ENCODE measurements around the gene SAP30L.

Gene SAP30L

DNA sequence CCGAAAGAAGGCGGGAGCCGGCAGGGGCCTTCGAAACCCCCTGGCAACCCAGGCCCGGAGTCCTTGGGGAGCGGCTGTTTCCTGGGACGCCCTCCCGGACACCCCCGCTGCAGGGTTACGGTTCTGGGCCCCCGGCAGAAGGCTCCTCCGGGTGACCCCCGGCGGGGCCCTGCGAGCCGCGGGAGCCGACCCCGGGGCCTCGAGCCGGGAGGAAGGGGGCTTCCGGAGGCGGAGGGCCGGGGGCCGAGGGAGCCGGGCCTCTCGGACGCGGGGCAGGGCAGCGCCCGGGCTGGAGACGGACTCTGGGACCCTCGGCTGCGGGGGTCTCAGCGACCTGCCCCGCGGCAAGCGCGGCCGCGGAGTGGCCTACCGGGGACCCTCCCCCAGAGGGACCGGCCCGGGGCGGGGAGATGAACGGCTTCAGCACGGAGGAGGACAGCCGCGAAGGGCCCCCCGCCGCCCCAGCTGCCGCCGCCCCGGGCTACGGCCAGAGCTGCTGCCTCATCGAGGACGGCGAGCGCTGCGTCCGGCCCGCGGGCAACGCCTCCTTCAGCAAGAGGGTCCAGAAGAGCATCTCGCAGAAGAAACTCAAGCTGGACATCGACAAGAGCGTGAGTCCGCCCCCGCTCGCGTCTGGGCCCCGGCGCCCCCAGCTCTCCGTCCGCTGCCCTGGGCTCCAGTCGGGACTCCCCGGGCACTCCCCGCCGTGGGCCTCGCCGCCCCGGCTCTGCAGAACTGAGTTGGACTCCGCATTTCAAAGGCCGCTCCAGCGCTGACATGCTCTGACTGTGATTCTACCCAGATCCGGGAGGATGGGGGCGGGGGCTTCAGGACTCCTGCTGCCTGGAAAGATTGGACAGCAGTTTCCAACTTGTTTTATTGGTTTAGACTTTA lies 645 bp downstream of the SAP30L start:
- no peak for DNase-seq (ENCODE audit: low read depth, low spot score)
- ChIA-PET CTCF (interaction anchor here (1.0 to 5.7 kb wide), 4 partner anchors 21 to 374 kb away, joined by 3 to 44 read pairs (median 6); no protein-coding TSS in a partner anchor), POLR2A (interaction anchor here (1.0 kb wide), 1 partner anchor 78 kb away, joined by 3 read pairs; no protein-coding TSS in a partner anchor)
- H3K4me3 ChIP-seq (ENCODE audit: low read depth, low read length), result peak overlapping the region; percentile 69
- TF ChIP-seq, protein P1, sequence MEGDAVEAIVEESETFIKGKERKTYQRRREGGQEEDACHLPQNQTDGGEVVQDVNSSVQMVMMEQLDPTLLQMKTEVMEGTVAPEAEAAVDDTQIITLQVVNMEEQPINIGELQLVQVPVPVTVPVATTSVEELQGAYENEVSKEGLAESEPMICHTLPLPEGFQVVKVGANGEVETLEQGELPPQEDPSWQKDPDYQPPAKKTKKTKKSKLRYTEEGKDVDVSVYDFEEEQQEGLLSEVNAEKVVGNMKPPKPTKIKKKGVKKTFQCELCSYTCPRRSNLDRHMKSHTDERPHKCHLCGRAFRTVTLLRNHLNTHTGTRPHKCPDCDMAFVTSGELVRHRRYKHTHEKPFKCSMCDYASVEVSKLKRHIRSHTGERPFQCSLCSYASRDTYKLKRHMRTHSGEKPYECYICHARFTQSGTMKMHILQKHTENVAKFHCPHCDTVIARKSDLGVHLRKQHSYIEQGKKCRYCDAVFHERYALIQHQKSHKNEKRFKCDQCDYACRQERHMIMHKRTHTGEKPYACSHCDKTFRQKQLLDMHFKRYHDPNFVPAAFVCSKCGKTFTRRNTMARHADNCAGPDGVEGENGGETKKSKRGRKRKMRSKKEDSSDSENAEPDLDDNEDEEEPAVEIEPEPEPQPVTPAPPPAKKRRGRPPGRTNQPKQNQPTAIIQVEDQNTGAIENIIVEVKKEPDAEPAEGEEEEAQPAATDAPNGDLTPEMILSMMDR (IDR thresholded peaks at IDR 0.05; ENCODE audit: insufficient read depth, low read length, missing control alignments), result no peak

DNA sequence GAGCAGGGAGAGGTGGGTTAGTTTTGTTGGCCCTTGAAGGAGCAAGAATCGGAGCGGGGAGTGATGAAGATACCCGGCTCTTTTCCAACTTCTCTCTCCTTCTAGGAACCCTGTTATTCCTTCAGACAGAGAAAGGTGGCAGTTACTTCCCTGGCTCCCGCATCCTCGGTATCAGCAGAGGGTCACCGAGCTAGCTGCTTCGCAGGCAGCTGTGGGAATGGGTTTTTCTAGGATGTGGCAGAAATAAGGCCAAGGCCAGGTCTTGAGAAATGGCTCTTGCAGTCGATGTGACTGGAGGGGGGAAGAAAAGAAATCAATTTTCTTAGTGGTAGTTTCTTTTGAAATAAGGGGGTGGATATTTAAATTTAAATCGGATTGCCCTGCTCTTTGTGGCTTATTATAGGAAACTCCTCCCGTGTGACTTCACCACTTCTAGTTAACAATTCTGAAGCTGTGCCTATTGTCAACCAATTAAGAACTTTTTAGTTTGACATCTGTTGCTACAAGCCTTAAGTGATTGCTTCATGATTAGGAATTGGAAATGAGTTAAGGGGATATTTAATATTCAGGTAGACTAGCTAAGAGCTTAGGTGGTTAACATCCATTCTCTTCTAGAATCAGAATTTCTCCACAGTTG lies 1.4 kb downstream of the SAP30L start:
- POLR2A ChIA-PET, result interaction anchor here (1.0 kb wide), 1 partner anchor 79 kb away, joined by 3 read pairs; no protein-coding TSS in a partner anchor
- TF ChIP-seq, protein P1 (IDR thresholded peaks at IDR 0.05; ENCODE audit: insufficient read depth, low read length, missing control alignments), result no peak
- CTCF ChIA-PET, result interaction anchor here (1.0 to 5.7 kb wide), 5 partner anchors 13 to 375 kb away, joined by 3 to 44 read pairs (median 4); no protein-coding TSS in a partner anchor
- DNase-seq (ENCODE audit: low read depth, low spot score), result no peak
- H3K4me3 ChIP-seq (ENCODE audit: low read depth, low read length), result peak overlapping the region; percentile 69

DNA sequence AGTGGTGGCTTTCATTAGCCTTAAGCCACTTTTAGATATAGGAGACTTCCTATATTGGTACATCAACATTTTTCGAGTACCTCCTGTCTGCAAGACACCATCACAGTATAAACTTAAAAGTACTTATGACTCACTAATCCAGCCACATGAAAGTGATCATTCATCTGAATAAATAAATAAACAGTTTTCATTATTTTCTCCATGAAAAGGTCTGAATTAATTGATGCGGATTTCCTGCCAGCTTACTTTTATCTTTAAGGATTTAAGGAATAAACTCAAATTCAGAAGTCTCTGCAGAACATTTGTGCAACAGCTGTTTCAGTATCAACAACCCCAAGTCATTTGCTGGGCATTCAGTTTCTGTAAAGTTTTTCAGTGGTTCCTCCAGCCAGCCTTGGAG lies 4.0 kb downstream of the SAP30L start:
- TF ChIP-seq, protein P1 (IDR thresholded peaks at IDR 0.05; ENCODE audit: insufficient read depth, low read length, missing control alignments), result no peak
- ChIA-PET CTCF (interaction anchor here (1.0 to 5.7 kb wide), 5 partner anchors 12 to 382 kb away, joined by 3 to 44 read pairs (median 4); no protein-coding TSS in a partner anchor), POLR2A (no interaction called here)
- no peak overlapping the region for H3K4me3 ChIP-seq (ENCODE audit: low read depth, low read length)
- DNase-seq (ENCODE audit: low read depth, low spot score), result no peak

DNA sequence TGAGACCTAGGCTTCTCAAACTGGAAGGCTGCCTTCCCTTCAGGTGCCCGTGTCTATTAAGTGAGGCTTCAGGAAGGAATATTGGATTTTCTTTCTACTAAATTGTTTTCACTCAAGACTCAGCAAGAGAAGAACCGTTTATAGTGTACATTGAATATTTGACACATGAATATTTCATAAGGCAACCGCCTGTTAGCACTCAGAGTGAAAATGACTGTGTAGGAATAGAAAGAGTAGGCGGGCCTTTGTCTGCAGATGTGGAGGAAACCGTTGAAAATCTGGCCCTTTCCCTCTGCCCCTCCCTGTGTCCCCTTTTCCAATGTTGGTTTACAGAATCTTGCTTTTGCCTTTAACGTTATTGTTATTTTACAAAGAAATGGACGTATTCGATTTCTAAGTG lies 6.2 kb downstream of the SAP30L start:
- CTCF ChIA-PET, result interaction anchor here (0.6 to 2.6 kb wide), 4 partner anchors 14 to 374 kb away, joined by 3 to 12 read pairs (median 6); no protein-coding TSS in a partner anchor

DNA sequence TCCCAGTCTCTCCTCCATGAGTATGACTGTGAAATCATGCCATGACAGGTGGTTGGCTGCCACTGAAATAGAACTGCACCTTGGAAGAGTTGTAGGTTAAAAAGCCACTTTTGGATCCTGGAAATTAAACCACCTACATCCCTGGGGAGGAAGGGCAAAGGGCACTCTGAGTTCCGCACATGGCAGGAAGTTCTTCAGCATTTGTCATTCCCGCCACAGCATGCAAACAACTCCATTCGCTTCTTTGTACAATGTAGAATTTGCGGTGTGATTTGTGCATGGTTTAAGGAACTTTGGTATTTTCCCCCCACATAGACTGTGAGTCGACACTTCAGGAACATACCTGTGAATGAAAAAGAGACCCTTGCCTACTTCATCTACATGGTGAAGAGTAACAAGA lies 9.8 kb downstream of the SAP30L start:
- POLR2A ChIA-PET, result no interaction called here
- CTCF ChIA-PET, result interaction anchor here (0.5 to 5.7 kb wide), 2 partner anchors 12 to 154 kb away, joined by 3 to 47 read pairs; no protein-coding TSS in a partner anchor
- DNase-seq (ENCODE audit: low read depth, low spot score), result no peak
- H3K4me3 ChIP-seq (ENCODE audit: low read depth, low read length), result no peak overlapping the region
- TF ChIP-seq, protein P1 (IDR thresholded peaks at IDR 0.05; ENCODE audit: insufficient read depth, low read length, missing control alignments), result no peak

More for the DNA sequence above, 6.2 kb downstream of the SAP30L start:
- H3K4me3 ChIP-seq (ENCODE audit: low read depth, low read length), result no peak overlapping the region
- POLR2A ChIA-PET, result no interaction called here
- TF ChIP-seq, protein P1 (IDR thresholded peaks at IDR 0.05; ENCODE audit: insufficient read depth, low read length, missing control alignments), result no peak
- DNase-seq (ENCODE audit: low read depth, low spot score), result no peak

Data from AG04449 (cell line).